GM18511 (cell line): Measurements from ENCODE around the gene KCNQ4.

Source experiments
- ATAC-seq: cut with Tn5 transposase; IDR thresholded peaks from one replicate; pipeline ENCODE4 v1.9.1; 2021; ENCODE audit warnings: mild to moderate bottlenecking, moderate library complexity; ENCODE audit not compliant: unreplicated experiment

KCNQ4 gene

DNA sequence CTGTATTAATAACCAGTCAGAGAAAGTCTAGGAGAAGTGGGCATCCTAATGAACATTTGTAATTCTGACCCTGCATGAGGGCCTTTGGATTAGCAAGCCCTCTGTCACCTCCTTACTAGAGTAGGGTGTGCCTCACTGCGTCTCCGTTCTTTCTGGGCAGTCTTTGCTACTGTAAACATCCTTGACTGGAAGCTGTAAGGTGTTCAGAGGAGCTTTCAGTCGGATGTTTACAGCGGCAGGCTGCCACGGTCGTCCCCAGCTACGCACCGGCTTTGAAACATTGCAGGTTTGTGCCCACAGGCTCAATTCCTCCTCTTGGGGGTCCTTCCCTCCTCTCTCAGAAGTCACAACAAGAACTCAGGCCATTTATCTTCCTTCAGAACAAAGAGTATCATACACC is 29.4 kb upstream of the KCNQ4 start:
- ATAC-seq, result no peak

DNA sequence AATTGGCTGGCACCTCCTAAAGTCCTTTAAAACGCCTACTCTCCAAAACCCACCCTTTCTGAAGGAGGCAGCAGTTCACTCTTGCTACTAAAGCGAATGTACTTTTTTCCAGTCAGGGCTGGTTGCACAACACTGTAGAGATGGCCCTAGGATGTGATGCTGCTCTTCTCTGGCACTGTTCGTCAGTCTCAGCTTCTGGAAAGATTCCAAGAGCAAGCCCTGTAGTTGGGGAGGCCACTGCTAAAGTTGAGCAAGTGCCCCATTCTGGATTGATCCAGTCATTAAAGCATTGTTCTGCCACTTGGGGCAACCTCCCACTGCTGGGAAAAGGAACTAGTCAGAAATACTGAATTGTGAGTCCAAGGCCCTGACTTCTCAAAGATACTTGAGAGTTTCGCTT is 28.5 kb upstream of the KCNQ4 start:
- no peak for ATAC-seq

DNA sequence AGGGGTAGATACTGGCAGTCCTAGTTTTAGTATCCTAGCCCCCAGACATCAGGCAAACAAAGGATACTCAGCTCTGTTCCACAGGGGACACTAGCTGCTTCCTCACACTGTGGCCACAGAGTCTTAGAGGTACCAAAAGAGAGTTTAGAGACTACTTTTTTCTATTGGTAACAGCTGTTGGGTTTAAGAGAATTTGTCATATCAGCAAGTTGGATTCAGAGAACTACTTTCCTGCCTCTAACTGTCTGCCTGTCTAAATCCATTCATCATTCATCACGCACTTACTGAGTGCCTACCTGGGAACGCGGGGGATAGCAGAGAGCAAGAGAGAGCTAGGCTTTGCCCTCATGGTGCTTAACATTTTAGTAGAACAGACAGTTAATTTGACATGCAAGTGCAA is 27.1 kb upstream of the KCNQ4 start:
- no peak for ATAC-seq

DNA sequence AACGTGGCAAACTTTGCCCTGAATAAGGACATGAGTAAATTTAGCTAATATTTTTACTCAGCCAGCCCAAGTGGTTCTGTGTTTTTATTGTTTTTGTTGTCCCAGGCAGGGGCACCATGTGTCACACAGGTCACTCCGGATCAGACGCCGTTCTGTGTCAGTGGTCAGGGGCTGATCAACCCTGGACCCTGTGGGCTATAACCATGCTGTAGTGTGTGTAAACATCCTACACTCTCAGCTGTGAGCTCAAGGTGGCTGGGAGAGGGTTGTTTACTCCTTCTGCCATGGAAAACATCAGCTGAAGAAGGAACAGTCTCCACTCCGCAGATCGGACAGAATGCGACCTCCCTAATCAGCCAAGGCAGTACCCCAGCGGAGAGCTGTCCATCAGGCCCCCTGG is 26.5 kb upstream of the KCNQ4 start:
- no peak for ATAC-seq

DNA sequence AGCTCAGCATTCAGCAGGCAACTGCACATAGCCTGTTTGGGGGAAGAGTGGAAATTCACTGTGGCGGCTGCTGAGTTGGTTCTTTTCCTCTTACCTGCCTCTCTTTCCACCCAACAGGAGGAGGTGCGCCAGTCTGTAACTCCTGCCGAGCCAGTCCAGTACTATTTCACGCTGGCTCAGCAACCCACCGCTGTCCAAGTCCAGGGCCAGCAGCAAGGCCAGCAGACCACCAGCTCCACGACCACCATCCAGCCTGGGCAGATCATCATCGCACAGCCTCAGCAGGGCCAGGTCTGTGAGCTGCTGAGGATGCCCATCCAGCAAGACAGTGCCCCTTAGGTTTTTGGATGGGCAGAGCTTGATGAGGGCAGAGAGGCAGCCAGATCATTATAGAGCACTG is 25.6 kb upstream of the KCNQ4 start:
- no peak for ATAC-seq

DNA sequence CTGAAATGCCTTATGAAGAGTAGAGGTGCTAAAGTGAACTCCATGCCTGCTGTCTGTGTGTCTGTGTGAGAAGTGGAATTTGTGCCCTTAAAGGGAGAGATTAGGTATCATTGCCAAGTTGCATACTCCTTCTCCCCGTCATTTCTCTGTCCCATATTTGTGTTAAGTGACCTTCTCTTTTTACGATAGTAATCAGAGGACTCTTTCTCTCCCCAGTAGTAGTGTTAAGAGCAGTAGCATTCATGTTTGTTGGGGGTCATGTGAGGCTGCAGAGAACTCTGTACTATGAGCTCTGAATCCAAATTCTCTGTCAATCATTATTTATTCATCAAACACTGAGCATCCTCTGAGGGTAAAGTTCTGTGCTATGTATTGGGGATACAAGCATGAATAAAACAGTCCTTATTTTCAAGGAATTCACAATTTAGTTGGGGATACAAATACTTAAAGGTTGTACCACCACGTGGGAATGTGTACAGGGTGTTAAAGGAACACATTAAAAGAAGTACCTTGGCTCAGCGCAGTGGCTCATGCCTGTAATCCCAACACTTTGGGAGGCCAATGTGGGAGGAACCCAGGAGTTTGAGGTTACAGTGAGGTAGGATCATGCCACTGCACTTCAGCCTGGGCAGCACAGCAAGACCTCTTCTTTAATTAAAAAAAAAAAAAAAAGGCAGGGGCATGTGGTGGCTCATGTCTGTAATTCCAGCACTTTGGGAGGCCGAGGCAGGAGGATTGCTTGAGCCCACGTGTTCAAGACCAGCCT is 24.8 kb upstream of the KCNQ4 start:
- no peak for ATAC-seq

DNA sequence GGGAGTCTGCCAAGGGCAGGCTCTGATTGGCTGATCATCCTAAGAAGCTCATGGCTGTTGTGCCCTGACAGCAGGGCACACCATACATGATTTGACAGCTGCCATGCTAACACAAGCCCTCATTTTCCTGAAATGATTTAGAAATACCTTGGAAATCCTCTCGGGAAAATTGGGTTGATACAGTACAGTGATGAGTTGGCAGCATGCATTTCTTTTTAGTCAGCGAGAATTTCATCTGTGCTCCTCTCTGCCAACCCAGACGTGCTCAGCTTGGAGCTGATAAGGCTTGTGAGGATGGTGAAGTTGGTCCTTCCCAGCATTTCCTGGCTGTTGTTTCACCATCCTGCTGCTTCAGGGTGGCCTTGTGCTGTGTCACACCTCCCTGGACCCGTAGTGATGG is 22.6 kb upstream of the KCNQ4 start:
- no peak for ATAC-seq

DNA sequence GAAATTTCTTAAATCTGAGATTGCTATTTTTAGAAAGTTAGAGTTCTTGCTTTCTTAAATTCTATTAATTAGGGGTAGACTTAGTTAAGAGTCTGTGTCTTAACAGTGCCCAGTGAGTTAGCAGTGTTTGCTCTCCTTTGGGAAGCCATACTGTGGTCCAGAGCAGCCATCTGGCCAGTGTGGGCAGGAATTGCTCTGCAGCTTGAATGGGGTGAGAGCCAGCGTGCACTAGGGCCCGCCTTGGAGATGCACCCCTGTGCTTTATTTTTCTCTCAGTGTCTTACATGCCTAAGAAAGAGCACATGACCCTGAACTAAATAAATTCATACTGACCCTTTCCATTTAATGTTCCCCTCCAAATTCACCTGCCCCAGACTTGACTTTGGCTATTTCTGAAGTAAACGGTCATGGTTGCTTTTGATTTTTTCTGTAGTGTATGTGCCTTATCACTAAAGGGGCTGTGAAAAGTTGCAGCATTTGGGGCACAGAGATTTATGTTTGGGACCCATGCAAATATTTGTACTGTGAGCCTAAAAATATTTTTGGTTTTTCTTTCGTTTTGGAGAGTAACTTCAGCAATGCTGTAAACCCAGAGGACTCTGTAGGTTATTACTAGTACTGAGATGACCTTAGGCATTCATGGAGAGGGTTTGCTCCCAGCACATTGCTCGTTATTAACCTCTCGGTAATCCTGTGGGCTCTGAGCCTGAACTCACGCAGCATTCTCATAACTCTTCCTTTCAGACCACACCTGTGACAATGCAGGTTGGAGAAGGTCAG is 21.3 kb upstream of the KCNQ4 start:
- no peak for ATAC-seq

DNA sequence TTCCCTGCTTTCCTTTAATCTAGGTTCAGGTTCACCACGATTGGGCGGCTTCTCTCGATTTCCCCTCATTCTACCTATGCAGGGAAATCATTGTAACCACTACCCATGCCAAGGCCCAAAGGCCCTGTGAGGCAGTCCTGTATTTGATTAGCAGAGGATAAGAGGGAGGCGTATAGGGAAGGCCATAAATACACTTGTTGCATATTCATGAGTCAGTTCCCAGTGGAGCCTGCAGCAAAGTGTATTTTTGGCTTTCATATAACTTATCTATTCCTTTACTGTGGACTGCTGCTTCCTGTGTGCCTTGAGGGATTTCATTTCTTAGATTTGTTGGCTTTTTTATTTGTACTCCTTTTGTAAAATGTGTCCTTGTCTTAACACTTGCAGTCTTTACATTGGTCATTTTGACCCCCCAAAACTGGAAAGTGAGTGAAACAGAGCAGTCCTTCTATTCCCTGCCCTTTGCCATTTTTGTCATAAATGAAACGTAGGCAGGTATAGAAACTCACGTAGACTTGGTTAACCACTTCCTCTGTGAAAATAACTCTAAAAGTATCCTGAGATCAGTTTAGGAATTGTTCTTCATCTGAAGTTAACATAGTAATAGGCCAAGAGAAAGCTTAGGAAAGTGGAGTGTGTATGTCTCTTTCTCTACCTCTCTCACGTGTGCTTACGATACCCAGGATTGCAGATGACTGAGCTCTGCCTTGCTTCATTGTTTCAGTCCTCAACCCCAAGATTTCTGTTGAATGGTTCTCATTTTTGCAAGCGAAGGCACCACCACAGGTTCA is 19.6 kb upstream of the KCNQ4 start:
- ATAC-seq, result peak; percentile 58

DNA sequence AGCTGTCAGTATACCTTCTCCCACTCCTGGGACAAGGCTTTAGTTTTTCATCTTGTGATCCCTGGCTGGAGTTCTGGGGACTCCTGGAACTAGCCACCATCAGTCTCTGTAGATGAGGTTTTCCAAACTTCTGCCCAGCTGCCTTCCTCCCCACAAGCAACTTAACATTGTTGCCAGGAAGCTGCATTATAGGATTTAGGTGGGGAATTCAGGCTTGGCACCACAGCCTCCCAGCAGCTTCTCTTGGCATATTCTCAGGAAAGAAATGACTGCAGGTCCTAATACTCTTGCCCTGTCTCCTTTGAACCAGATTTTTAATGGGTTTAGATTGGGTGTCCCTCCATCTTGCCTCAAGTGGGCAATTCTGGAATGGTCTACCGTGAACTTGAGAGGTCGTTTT is 18.6 kb upstream of the KCNQ4 start:
- ATAC-seq, result no peak

DNA sequence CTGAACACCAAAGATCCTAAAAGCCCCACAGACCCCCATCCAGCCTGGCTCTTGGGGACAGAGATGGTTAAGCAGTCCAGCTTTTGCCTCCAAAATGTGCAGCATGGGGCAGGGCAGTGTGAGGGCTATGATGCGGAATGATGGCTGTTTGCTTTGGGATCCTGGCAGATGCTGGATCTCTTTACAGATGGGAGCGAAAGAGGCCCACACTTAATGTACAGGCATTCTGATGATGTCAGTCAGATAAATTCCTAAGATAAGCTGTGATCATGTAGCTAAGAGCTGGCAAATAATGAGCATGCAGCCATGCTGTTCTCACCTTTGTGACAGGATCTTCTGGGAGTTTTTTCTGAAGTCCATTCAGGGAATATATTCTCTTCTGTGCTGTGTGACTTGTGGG is 17.6 kb upstream of the KCNQ4 start:
- ATAC-seq, result no peak

DNA sequence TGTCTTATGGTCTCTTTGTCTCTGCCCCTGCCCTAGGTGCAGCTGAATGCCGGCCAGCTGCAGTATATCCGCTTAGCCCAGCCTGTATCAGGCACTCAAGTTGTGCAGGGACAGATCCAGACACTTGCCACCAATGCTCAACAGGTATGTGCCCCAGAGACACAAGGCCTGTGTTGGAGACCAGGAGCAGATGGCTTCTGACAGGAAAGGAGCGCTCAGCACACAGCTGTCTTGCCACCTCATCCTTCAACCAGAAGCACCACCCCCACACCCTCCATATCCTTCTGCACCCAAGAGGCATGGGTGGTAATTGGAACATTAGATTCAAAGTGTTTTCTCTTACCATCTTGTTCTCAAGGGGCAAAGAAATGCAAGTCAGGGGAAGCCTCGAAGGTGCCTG is 17.0 kb upstream of the KCNQ4 start:
- ATAC-seq, result no peak

DNA sequence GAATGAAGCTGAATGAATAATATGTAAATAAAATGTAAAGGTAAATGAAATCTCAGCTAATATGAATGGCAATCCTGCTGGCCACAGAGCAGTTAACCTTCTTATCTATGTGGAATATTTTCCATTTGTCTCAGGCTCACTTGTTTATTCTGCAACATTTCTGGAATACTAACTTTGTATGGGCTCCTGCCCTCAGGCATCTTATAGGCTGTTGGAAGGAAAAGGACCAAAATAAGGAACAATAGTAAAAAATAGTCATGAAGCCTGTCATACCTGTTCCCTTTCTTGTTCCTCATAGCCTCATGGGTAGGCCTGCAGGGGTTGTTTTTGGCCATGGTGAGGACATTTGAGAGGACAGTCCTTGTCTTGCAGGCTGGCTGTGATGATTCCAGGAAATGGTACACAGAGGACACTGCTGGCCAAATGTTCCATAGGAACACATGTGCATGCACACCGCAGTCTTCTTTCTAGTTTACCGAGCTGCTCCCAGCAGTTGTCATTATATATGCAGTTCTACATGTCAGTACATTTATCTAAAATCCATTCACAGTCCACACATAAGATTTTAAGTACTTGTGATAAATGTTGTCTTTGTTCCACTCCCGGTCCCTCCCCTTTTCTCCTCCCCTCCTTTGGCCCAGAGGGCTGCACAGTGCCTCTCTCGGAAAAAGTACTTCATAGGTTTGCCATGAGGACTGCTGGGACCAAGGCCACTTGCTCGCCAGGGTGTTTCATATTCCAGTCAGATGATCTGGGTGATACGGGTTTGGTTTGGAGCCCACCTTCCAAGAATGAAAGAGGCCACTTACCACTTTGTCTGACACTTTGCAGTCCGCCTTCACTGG is 15.2 kb upstream of the KCNQ4 start:
- ATAC-seq, result no peak

DNA sequence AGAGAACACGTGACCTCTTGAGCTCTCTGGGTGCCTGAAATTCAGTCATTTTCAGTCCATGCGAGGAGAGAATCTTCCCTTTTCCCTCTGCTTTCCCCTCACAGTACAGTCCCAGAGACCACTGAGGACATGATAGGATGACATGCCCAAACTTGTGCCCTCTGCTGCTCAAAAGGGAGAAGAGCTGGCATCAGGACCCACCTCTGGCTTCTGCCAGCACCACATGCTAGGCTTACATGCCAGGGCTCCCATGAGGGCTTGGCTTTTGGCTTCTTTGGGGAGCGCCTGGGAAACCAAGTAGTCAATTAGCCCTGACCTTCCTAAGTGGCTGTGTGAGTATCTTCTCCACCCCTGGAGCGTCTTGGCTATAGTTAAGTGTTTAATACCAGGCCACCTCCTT is 13.8 kb upstream of the KCNQ4 start:
- no peak for ATAC-seq

DNA sequence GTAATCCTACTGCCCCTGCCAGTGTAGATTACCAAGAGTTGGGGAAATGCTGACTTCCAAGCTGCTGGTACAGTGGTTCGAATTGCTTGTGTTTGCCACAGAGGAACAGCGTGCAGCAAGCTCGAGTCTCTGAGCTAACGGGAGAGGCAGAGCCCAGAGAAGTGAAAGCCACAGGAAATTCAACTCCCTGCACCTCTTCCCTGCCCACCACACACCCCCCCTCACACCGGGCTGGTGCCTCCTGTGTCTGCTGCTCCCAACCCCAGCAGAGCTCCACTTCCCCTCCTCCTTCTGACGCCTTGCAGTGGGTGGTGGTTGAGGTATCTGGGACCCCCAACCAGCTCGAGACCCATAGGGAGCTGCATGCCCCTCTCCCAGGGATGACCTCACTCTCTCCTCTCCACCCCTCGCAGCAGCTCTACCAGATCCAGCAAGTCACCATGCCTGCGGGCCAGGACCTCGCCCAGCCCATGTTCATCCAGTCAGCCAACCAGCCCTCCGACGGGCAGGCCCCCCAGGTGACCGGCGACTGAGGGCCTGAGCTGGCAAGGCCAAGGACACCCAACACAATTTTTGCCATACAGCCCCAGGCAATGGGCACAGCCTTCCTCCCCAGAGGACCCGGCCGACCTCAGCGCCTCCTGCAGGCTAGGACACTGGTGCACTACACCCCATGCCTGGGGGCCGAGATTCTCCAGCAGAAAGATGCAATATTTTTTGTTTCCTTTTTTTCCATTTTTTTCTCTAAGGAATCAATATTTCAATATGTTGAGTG is 13.1 kb upstream of the KCNQ4 start:
- no peak for ATAC-seq

DNA sequence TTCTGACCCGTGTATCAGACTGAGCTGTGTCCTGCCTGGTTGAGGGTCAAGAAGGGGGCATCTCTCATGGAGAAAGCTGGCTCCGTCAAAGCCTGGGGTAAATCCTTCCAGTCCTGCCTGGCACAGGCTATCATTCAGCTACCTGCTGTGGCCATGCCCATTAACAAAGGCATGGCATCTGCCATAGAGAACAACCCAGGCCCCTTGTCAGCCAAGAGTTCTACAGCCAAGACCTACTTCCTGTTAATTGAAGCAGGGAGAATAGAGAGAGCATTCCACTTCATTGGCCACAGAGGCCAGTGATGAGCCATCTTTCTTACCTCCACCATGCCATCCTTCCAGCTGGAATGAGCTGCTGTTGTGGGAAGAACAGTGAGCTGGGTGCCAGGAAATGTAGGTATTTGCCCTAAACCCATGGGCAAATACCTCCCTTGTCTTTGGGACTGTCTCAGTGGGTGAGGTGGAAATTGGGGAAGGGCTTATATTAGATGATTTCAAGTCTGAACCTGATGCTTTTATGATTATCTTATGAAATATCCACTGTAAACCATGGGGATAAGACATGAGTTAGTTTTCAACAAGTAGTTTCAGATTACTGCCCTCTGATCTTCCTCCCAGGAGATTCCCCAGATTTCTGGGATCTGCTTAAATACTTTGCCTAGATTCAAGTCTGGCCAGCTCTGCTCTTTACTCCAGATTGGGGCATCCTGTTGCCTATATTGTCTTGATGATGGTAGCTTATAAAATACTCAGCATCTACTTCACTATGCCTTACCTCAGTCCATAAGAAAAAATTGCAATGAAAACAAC is 11.2 kb upstream of the KCNQ4 start:
- no peak for ATAC-seq

DNA sequence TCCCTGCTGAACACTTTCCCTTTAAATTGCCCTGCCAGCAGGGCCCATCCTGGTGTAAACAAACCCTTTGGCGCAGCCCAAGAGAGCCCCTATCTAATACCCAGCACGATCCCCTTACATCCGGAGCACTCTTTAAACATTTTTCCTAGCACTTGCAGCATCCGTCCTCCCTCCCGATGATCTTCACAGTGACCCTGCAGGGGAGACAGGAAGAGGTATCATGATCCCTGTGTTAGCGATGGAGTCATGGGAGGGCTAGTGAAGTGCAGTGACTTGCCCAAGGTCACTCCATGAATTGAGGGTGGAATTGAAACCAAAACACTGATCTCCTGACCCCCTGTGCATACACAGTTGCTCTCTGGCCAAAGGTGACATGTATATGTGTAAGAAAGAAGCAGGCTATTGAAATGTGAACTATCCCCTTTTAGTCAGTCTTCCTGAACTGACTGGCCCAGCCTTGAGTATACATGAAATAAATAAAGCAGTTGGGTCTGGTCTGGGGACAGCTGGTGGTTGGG is 9.8 kb upstream of the KCNQ4 start:
- no peak for ATAC-seq

DNA sequence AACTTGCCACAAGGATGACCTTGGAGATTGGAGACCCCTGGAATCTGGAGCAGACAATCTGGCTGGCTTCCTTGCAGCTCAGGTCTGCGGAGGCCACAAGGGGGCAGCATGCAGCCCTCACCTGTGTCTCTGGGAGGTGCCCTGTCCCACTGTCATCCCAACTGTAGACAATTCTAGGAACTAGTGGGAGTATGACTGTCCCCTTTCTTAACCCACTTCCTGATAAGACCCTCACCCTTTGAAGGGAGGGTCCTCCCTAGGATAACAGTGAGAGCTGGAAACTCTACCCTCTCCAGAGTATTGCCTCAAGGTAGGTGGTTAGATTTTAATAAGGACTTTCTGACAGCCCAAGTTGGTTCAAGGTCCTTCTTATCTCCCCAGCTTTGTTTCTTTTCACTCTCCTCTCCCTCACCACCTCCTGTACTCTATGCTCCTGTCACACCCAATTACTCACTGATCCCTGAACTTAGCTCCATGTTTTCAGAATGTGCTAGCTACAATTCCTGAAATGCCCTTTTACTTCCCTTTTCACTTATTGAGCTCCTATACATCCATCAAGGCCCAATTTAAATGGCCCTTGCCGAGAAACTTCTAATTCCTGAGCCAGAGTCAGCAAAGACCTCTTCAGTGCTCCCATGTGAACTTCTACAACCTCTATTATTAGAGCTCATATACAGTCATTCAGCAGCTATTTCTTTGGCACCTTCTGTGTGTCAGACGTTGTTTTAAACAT is 9.2 kb upstream of the KCNQ4 start:
- no peak for ATAC-seq
